ENCODE data around the gene OSBPL10. TPM values are rescaled to one million over a fixed set of nuclear protein-coding genes. Genes with fewer than 3 reads are reported as not detected.
"Not testable (repeated sequence)": the region's sequence is repeated elsewhere in the genome, so short reads cannot be mapped to it uniquely, and the experiment has no call there.

OSBPL10 gene
- total RNA-seq, 4 donors from 2014 or later = 18.6 to 33.6 (median 28.8) TPM

DNA sequence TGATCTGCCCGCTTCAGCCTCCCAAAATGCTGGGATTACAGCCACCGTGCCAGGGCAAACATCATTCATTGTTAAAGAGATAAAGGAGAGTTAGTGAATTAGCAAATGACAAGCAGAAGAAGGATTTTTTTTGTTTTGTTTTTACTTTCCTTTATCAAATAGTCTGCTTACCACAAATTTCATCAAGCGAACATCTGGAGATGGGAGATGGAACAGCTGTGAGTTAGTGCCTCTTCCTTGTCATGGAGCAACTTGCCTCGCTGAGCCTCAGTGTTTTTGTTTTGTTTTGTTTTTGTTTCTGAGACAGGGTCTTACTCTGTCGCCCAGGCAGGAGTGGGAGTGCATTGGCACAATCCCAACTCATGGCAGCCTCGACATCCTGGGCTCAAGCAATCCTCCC lies 16.4 kb upstream of the OSBPL10 start:
- Histone ChIP-seq H3K9me3 (no peaks in the 10 kb centered on the region), H3K27ac (no peak overlapping the region), H3K36me3 (no peaks in the 10 kb centered on the region), H3K4me3 (replicated peaks in 1 of 3) (no peak overlapping the region), H3K27me3 (no peaks in the 10 kb centered on the region), H3K4me1 (no peaks in the 10 kb centered on the region)
- intact Hi-C loops (cut with DNase I) = no loop called here
- DNase-seq = no peak
- no peak for TF ChIP-seq POLR2A (IDR thresholded peaks at IDR 0.05)
- 87% methylated on average over 6 of the region's 6 CpGs for WGBS, 2 donors

- 61 to 80% methylated on average over 1 of the region's 1 CpG for WGBS, 2 donors
- H3K4me1 ChIP-seq = no peaks in the 10 kb centered on the region
- DNase-seq = no peak
- H3K9me3 ChIP-seq = no peaks in the 10 kb centered on the region
- TF ChIP-seq, protein P1, sequence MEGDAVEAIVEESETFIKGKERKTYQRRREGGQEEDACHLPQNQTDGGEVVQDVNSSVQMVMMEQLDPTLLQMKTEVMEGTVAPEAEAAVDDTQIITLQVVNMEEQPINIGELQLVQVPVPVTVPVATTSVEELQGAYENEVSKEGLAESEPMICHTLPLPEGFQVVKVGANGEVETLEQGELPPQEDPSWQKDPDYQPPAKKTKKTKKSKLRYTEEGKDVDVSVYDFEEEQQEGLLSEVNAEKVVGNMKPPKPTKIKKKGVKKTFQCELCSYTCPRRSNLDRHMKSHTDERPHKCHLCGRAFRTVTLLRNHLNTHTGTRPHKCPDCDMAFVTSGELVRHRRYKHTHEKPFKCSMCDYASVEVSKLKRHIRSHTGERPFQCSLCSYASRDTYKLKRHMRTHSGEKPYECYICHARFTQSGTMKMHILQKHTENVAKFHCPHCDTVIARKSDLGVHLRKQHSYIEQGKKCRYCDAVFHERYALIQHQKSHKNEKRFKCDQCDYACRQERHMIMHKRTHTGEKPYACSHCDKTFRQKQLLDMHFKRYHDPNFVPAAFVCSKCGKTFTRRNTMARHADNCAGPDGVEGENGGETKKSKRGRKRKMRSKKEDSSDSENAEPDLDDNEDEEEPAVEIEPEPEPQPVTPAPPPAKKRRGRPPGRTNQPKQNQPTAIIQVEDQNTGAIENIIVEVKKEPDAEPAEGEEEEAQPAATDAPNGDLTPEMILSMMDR (IDR thresholded peaks at IDR 0.05) = no peak
- no peak for TF ChIP-seq POLR2A (IDR thresholded peaks at IDR 0.05)
- H3K27me3 ChIP-seq = no peaks in the 10 kb centered on the region
- no peak overlapping the region for H3K4me3 ChIP-seq (replicated peaks in 1 of 3)
- intact Hi-C loops (cut with DNase I) = no loop called here
- H3K27ac ChIP-seq = no peak overlapping the region
- no peaks in the 10 kb centered on the region for H3K36me3 ChIP-seq
Measured at GRCh38 chr3:31996195-31996594, 15.1 kb upstream of the OSBPL10 start.

GRCh38 chr3:31995026-31995425 lies 14.0 kb upstream of the OSBPL10 start:
- WGBS, 2 donors = 93 to 95% methylated on average over 5 of the region's 5 CpGs
- H3K4me1 ChIP-seq; H3K36me3 ChIP-seq; H3K27ac ChIP-seq; H3K27me3 ChIP-seq; H3K4me3 ChIP-seq (replicated peaks in 1 of 3); intact Hi-C loops (cut with DNase I); DNase-seq; H3K9me3 ChIP-seq: not testable (repeated sequence)

- H3K4me1 ChIP-seq = no peaks in the 10 kb centered on the region
- no peak for DNase-seq
- intact Hi-C loops (cut with DNase I) = no loop called here
- no peaks in the 10 kb centered on the region for H3K9me3 ChIP-seq
- no peaks in the 10 kb centered on the region for H3K36me3 ChIP-seq
- 98% methylated on average over 1 of the region's 1 CpG for WGBS, 2 donors
- H3K27me3 ChIP-seq = no peaks in the 10 kb centered on the region
- no peak overlapping the region for H3K4me3 ChIP-seq (replicated peaks in 1 of 3)
- TF ChIP-seq, protein P1 (IDR thresholded peaks at IDR 0.05) = no peak
- TF ChIP-seq POLR2A (IDR thresholded peaks at IDR 0.05) = no peak
- H3K27ac ChIP-seq = no peak overlapping the region
Measured at GRCh38 chr3:31993843-31994242, 12.8 kb upstream of the OSBPL10 start.

GRCh38 chr3:31992995-31993394 lies 11.9 kb upstream of the OSBPL10 start:
- H3K27ac ChIP-seq; H3K9me3 ChIP-seq; H3K4me3 ChIP-seq (replicated peaks in 1 of 3); H3K27me3 ChIP-seq; H3K4me1 ChIP-seq; DNase-seq; H3K36me3 ChIP-seq; intact Hi-C loops (cut with DNase I): not testable (repeated sequence)
- WGBS, 2 donors = 93 to 94% methylated on average over 6 of the region's 6 CpGs

DNA sequence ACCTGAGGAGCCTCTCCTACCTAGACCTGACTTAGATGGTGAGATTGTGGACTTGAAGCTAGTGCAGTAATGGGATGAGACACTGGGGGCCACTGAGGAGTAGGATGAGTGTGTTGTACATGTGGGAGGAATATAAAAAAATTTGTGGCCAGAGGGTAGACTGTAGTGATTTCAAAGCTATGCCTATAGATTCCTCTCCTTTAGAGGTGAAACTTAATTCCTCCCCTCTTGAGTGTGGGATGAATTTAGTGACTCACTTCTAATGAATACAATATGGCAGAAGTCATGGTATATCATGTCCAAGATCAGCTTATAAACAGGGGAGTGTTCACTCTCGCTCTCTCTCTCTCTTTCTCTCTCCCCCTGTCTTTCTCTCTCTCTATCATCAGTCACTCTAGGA lies 7.2 kb upstream of the OSBPL10 start:
- Histone ChIP-seq H3K36me3 (no peaks in the 10 kb centered on the region), H3K27me3 (no peaks in the 10 kb centered on the region), H3K27ac (no peak overlapping the region), H3K9me3 (no peaks in the 10 kb centered on the region), H3K4me1 (no peaks in the 10 kb centered on the region), H3K4me3 (replicated peaks in 1 of 3) (no peak overlapping the region)
- intact Hi-C loops (cut with DNase I) = no loop called here
- TF ChIP-seq POLR2A (IDR thresholded peaks at IDR 0.05) = no peak
- TF ChIP-seq, protein P1 (IDR thresholded peaks at IDR 0.05) = no peak
- WGBS, 2 donors = 92 to 94% methylated on average over 1 of the region's 1 CpG
- no peak for DNase-seq

DNA sequence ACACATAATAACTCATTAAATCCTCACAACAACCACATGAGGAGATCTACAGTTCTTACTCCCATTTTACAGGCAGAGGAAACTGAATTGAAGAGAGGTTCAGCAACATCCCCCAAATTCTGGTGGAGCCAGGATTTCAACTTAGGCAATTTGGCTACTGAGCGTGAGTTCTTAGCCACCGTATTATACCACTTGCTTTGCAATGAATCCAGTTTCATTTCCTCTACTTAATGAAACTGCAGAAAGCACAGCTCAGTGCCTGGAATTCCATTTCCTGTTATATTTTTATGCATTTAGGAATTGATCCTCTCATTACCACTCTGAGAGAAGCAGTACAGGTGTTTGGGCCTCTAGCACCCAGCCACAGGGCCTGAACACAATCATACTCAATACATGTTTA lies 4.8 kb upstream of the OSBPL10 start:
- Histone ChIP-seq H3K4me1 (peaks cover 0 to 6% of the 10 kb centered on the region in 2 donors), H3K27ac (no peak overlapping the region), H3K9me3 (no peaks in the 10 kb centered on the region), H3K36me3 (no peaks in the 10 kb centered on the region), H3K27me3 (no peaks in the 10 kb centered on the region), H3K4me3 (replicated peaks in 1 of 3) (no peak overlapping the region)
- WGBS, 2 donors = 74 to 81% methylated on average over 2 of the region's 2 CpGs
- no peak for TF ChIP-seq POLR2A (IDR thresholded peaks at IDR 0.05)
- TF ChIP-seq, protein P1 (IDR thresholded peaks at IDR 0.05) = no peak
- DNase-seq = no peak
- intact Hi-C loops (cut with DNase I) = no loop called here
